HepG2 (cell line): Measurements from ENCODE around the gene SLAMF9. TPM values are rescaled to one million over a fixed set of nuclear protein-coding genes. Genes with fewer than 3 reads are reported as not detected.

Source experiments
- ATAC-seq: fragments of 200-7000 bp; cut with Tn5 transposase; 3 replicates; pipeline ENCODE4 v1.9.1; 2020; ENCODE audit warnings: mild to moderate bottlenecking, moderate library complexity
- BruUV-seq: library from RNA; stranded (reverse); fragments of 400-500 nt; replicated peaks from 2 replicates; lab custom pipeline; 2021; lab: Mats Ljungman, UMichigan
- CTCF ChIA-PET: fragments of 300-600 bp; formaldehyde crosslinking; extraction: SDS; loops from one replicate; lab custom pipeline; 2021; ENCODE audit warnings: low total read pairs, inconsistent platforms, low intra/inter-chr PET ratio; lab: Yijun Ruan, JAX
- POLR2A ChIA-PET: fragments of 350-600 bp; sonication (Branson Sonifier 250); formaldehyde crosslinking; loops from one replicate; lab custom pipeline; 2020; ENCODE audit warnings: antibody characterized with exemption, inconsistent platforms; lab: Yijun Ruan, JAX
- DNase-seq: peaks from one replicate; pipeline ENCODE4 v3.0.0-alpha.2; 2015; ENCODE audit warnings: low spot score
- FAIRE-seq: peaks from 3 replicates; lab custom pipeline; 2011; peaks lifted over from hg19 to GRCh38; lab: Jason Lieb, UNC
- H2AFZ ChIP-seq: one replicate; pipeline ENCODE4 v1.6.1; 2011; ENCODE audit warnings: low read length, inconsistent platforms
- H3K27ac ChIP-seq: fragments of 300-600 bp; 3 replicates; pipeline ENCODE4 v1.8.0; 2011; ENCODE audit warnings: mixed run types, mild to moderate bottlenecking, mixed read lengths, low read length, inconsistent platforms; ENCODE audit not compliant: insufficient read depth; ENCODE audit errors: extremely low read length
- H3K27me3 ChIP-seq, 2 experiments: fragments of 200-600 bp in 1 of 2; 2 replicates in 1 of 2; 3 replicates in 1 of 2; pipeline versions ENCODE4 v1.6.0 to v1.8.0; 2011; ENCODE audit warnings: low read length in 2 of 2, mild to moderate bottlenecking in 2 of 2, moderate library complexity in 2 of 2, inconsistent platforms in 1 of 2; ENCODE audit not compliant: insufficient read depth in 2 of 2, control insufficient read depth in 1 of 2
- H3K36me3 ChIP-seq, 2 experiments: fragments of 200-600 bp in 1 of 2; replicated peaks in 1 of 2; 2 replicates in 1 of 2; 3 replicates in 1 of 2; pipeline versions ENCODE4 v1.5.1 to v1.8.0; 2011; ENCODE audit warnings: low read length in 2 of 2, inconsistent platforms in 1 of 2; ENCODE audit not compliant: insufficient read depth in 2 of 2, control insufficient read depth in 1 of 2
- H3K4me1 ChIP-seq: 2 replicates; pipeline ENCODE4 v1.5.1; 2012; ENCODE audit warnings: low read length, inconsistent platforms; ENCODE audit not compliant: insufficient read depth
- H3K4me2 ChIP-seq: 2 replicates; pipeline ENCODE4 v1.6.0; 2011; ENCODE audit warnings: low read depth, low read length, inconsistent platforms
- H3K4me3 ChIP-seq, 3 experiments: fragments of 200-600 bp in 1 of 3; sonication (generic), shearing (Covaris generic) in 1 of 3; replicated peaks in 1 of 3; 2 replicates each; pipeline ENCODE4 v1.5.1; 2011 to 2016; ENCODE audit warnings: low read length in 3 of 3, inconsistent platforms in 2 of 3, low read depth in 2 of 3, mild to moderate bottlenecking in 2 of 3, control low read depth in 1 of 3, mixed read lengths in 1 of 3; ENCODE audit not compliant: insufficient read depth in 1 of 3
- H3K79me2 ChIP-seq: one replicate; pipeline ENCODE4 v1.6.1; 2011; ENCODE audit warnings: low read length, inconsistent platforms; ENCODE audit not compliant: insufficient read depth
- H3K9ac ChIP-seq: 2 replicates; pipeline ENCODE4 v1.6.0; 2011; ENCODE audit warnings: mild to moderate bottlenecking, low read depth, low read length, inconsistent platforms; ENCODE audit not compliant: insufficient read depth
- H3K9me3 ChIP-seq: 2 replicates; pipeline ENCODE4 v1.5.1; 2012; ENCODE audit warnings: mild to moderate bottlenecking, low read length
- H4K20me1 ChIP-seq: 2 replicates; pipeline ENCODE4 v1.6.0; 2011; ENCODE audit warnings: inconsistent platforms, mild to moderate bottlenecking, low read length, moderate library complexity; ENCODE audit not compliant: insufficient read depth
- AGO2 ChIP-seq: fragments of 200-400 bp; formaldehyde crosslinking; optimal IDR thresholded peaks from 2 replicates; pipeline ENCODE3; 2017; ENCODE audit warnings: mild to moderate bottlenecking, low read depth, low read length, moderate library complexity
- ATAD3A ChIP-seq: sonication (generic); formaldehyde crosslinking; IDR thresholded peaks from 2 replicates; pipeline ENCODE4 v1.4.0; 2020; ENCODE audit warnings: missing genetic modification reagents
- EZH2 ChIP-seq: conservative IDR thresholded peaks from 2 replicates; pipeline ENCODE4 v1.6.1; 2012; ENCODE audit warnings: mild to moderate bottlenecking, low read depth, low read length, moderate library complexity
- FOXA3 ChIP-seq: IDR thresholded peaks from 2 replicates; pipeline ENCODE4 v1.6.1; 2016; ENCODE audit warnings: missing genetic modification reagents, missing compliant biosample characterization
- HNF1B ChIP-seq: sonication (generic); formaldehyde crosslinking; IDR thresholded peaks from 2 replicates; pipeline ENCODE4 v1.5.1; 2020; ENCODE audit warnings: mild to moderate bottlenecking, moderate library complexity, missing genetic modification reagents
- HNF4A ChIP-seq: sonication (generic); formaldehyde crosslinking; IDR thresholded peaks from 2 replicates; pipeline ENCODE4 v1.4.0; 2020; ENCODE audit warnings: missing genetic modification reagents
- KAT7 ChIP-seq: IDR thresholded peaks from 2 replicates; pipeline ENCODE4 v1.6.1; 2018; ENCODE audit warnings: borderline replicate concordance, missing compliant biosample characterization
- KMT2A ChIP-seq: sonication (generic); formaldehyde crosslinking; IDR thresholded peaks from 2 replicates; pipeline ENCODE4 v1.4.0; 2020; ENCODE audit warnings: missing genetic modification reagents
- MEIS2 ChIP-seq: sonication (generic); formaldehyde crosslinking; IDR thresholded peaks from 2 replicates; pipeline ENCODE4 v1.9.0; 2021; ENCODE audit warnings: mild to moderate bottlenecking, missing genetic modification reagents
- NFKB2 ChIP-seq: sonication (generic); formaldehyde crosslinking; IDR thresholded peaks from 2 replicates; pipeline ENCODE4 v1.4.0; 2020; ENCODE audit warnings: missing genetic modification reagents, borderline replicate concordance
- PCBP2 ChIP-seq: fragments of 200-400 bp; formaldehyde crosslinking; optimal IDR thresholded peaks from 2 replicates; pipeline ENCODE3; 2018; ENCODE audit warnings: low read length, low read depth; ENCODE audit not compliant: poor library complexity, severe bottlenecking
- SNAPC2 ChIP-seq: sonication (generic); formaldehyde crosslinking; IDR thresholded peaks from 2 replicates; pipeline ENCODE4 v1.8.1; 2022; ENCODE audit warnings: mild to moderate bottlenecking, missing genetic modification reagents
- TCF7 ChIP-seq: sonication (generic); IDR thresholded peaks from 2 replicates; pipeline ENCODE4 v1.6.1; 2016; ENCODE audit warnings: antibody characterized with exemption, low read depth
- ZBTB34 ChIP-seq: sonication (generic); formaldehyde crosslinking; IDR thresholded peaks from 2 replicates; pipeline ENCODE4 v1.8.0; 2022; ENCODE audit warnings: mild to moderate bottlenecking, missing genetic modification reagents
- ZFP62 ChIP-seq: sonication (generic); formaldehyde crosslinking; IDR thresholded peaks from 2 replicates; pipeline ENCODE4 v1.4.0; 2020; ENCODE audit warnings: missing genetic modification reagents
- ZNF430 ChIP-seq: sonication (generic); formaldehyde crosslinking; IDR thresholded peaks from 2 replicates; pipeline ENCODE4 v1.9.0; 2021; ENCODE audit warnings: mild to moderate bottlenecking, missing genetic modification reagents
- ZNF501 ChIP-seq: sonication (generic); formaldehyde crosslinking; IDR thresholded peaks from 2 replicates; pipeline ENCODE4 v1.5.1; 2020; ENCODE audit warnings: mild to moderate bottlenecking, moderate library complexity, missing genetic modification reagents
- ZNF562 ChIP-seq: sonication (generic); formaldehyde crosslinking; IDR thresholded peaks from 2 replicates; pipeline ENCODE4 v1.8.0; 2022; ENCODE audit warnings: missing genetic modification reagents, borderline replicate concordance
- ZNF678 ChIP-seq: sonication (generic); formaldehyde crosslinking; IDR thresholded peaks from 2 replicates; pipeline ENCODE4 v1.4.0; 2020; ENCODE audit warnings: mild to moderate bottlenecking, missing genetic modification reagents
- WGBS: methylation state at CpG from one replicate; pipeline ENCODE4 v1.1.6; 2017; ENCODE audit warnings: low lambda C conversion rate; 5-methylcytosine and 5-hydroxymethylcytosine counted together
- in situ Hi-C: cut with HindIII; loops from 2 replicates; pipeline ENCODE4 v1.10.0; 2017; ENCODE audit warnings: low pct_unique_long_range_greater_than_20kb; ENCODE audit not compliant: extremely low pct_ligation_motif_present
- intact Hi-C: fragments of 100-400 bp; cut with micrococcal nuclease; formaldehyde crosslinking; loops from one replicate; pipeline ENCODE4 v1.10.0; 2022; ENCODE audit not compliant: unreplicated experiment
- polyA plus RNA-seq, 8 experiments: library from polyadenylated mRNA; depleted of rRNA in 3 of 8; stranded (reverse) in 7 of 8; unstranded in 1 of 8; fragments of >200 nt; fragmentation: Illumina TruSeq in 4 of 8; extraction: Trizol in 4 of 8; gene quantifications; 2 replicates each; pipeline versions ENCODE4 v1.2.1 to v1.2.3, GENCODE V29; 2011 to 2016; ENCODE audit warnings: low read depth in 4 of 8, missing spikeins in 1 of 8, mixed read lengths in 1 of 8; ENCODE audit not compliant: insufficient read depth in 1 of 8
- total RNA-seq, 5 experiments: library from RNA; depleted of rRNA; stranded (reverse); fragments of >200 nt; fragmentation: Illumina TruSeq; extraction: Trizol; gene quantifications; 2 replicates each; pipeline ENCODE4 v1.2.3, GENCODE V29; 2016; ENCODE audit warnings: low read depth in 1 of 5

Gene SLAMF9
- total and polyA plus RNA-seq, 2 of the 13 experiments (the other 11 are each of a cell fraction or from before 2014, with no cell fraction given) = 0.82 TPM; not detected in 1

GRCh38 chr1:159986531-159986930, 32.5 kb upstream of the SLAMF9 start:
- DNase-seq = no peak
- intact Hi-C loops = no loop called here
- in situ Hi-C loops = no loop called here
- BruUV-seq = no TSS peak
- WGBS = 0% methylated on average over 1 of the region's 1 CpG
- TF ChIP-seq HNF4A (CRISPR knock-in tag) = no peak
- TF ChIP-seq HNF1B (CRISPR knock-in tag) = no peak
- TF ChIP-seq ATAD3A (CRISPR knock-in tag) = no peak
- TF ChIP-seq EZH2 = no peak
- TF ChIP-seq ZNF678 (CRISPR knock-in tag) = no peak
- no peak for TF ChIP-seq ZFP62 (CRISPR knock-in tag)
- Histone ChIP-seq H3K4me3 (no peak overlapping the region), H3K79me2 (no peaks in the 10 kb centered on the region), H4K20me1 (no peaks in the 10 kb centered on the region), H3K4me2 (no peak overlapping the region), H3K36me3 (no peaks in the 10 kb centered on the region), H3K4me1 (peaks cover 6% of the 10 kb centered on the region; the same call in 1 of the 2 replicates), H3K9ac (no peak overlapping the region), H3K27ac (no peak overlapping the region), H2AFZ (no peak overlapping the region), H3K9me3 (no peaks in the 10 kb centered on the region), H3K27me3 (peaks cover 0 to 5% of the 10 kb centered on the region in 2 experiments; a peak in 3 of 5 replicates)
- ChIA-PET CTCF (no interaction called here), POLR2A (no interaction called here)
- no peak for ATAC-seq
- FAIRE-seq = no peak

GRCh38 chr1:159986093-159986492, 32.1 kb upstream of the SLAMF9 start:
- Histone ChIP-seq H3K9me3 (no peaks in the 10 kb centered on the region), H4K20me1 (no peaks in the 10 kb centered on the region), H2AFZ (no peak overlapping the region), H3K4me2 (no peak overlapping the region), H3K36me3 (no peaks in the 10 kb centered on the region), H3K27ac (no peak overlapping the region), H3K27me3 (peaks cover 0 to 5% of the 10 kb centered on the region in 2 experiments; a peak in 3 of 5 replicates), H3K4me1 (peaks cover 2% of the 10 kb centered on the region; the same call in 1 of the 2 replicates), H3K4me3 (no peak overlapping the region), H3K9ac (no peak overlapping the region), H3K79me2 (no peaks in the 10 kb centered on the region)
- FAIRE-seq (no peak), ATAC-seq (no peak), DNase-seq (no peak)
- ChIA-PET POLR2A (no interaction called here), CTCF (no interaction called here)
- intact Hi-C loops = no loop called here
- BruUV-seq = no TSS peak
- in situ Hi-C loops = no loop called here
- WGBS = 41% methylated on average over 2 of the region's 2 CpGs
- TF ChIP-seq TCF7 (no peak), NFKB2 (CRISPR knock-in tag) (no peak), MEIS2 (CRISPR knock-in tag) (no peak), SNAPC2 (CRISPR knock-in tag) (no peak), ZNF501 (CRISPR knock-in tag) (no peak), ZNF430 (CRISPR knock-in tag) (no peak), FOXA3 (CRISPR knock-in tag) (no peak), KAT7 (CRISPR knock-in tag) (no peak), PCBP2 (no peak), AGO2 (no peak), KMT2A (CRISPR knock-in tag) (no peak), ZNF562 (CRISPR knock-in tag) (no peak), ZBTB34 (CRISPR knock-in tag) (no peak)
